ENCODE results near the gene THTPA.

DNA sequence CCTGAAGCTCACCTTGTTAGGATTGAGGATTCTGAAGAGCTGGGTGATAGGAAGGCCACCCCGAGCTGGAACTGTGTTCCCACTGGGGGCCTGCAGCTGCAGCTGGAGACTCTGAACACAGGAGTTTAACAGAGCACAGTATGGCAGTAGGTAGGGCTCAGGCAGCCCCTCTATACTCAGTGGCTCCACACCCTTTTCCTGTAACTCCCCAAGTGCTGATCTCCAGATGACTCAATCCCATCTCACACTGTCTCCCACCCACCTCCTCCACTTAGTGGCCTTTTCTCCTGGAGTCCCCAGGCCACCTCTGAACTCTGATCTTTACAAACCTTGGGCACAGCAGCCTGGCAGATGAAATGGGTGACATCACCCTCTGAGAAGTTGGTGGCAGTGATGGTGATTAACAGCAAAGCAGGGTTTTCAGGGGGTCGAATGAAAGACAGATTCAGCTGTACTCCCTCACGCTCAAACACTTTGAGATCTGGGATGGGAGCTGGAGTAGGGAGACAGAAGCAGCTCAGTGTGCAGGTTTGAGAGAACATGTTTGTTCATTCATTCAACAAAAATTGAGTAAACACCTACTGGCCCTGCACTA, 4.0 kb downstream of the THTPA start:
- TF ChIP-seq, protein P1, sequence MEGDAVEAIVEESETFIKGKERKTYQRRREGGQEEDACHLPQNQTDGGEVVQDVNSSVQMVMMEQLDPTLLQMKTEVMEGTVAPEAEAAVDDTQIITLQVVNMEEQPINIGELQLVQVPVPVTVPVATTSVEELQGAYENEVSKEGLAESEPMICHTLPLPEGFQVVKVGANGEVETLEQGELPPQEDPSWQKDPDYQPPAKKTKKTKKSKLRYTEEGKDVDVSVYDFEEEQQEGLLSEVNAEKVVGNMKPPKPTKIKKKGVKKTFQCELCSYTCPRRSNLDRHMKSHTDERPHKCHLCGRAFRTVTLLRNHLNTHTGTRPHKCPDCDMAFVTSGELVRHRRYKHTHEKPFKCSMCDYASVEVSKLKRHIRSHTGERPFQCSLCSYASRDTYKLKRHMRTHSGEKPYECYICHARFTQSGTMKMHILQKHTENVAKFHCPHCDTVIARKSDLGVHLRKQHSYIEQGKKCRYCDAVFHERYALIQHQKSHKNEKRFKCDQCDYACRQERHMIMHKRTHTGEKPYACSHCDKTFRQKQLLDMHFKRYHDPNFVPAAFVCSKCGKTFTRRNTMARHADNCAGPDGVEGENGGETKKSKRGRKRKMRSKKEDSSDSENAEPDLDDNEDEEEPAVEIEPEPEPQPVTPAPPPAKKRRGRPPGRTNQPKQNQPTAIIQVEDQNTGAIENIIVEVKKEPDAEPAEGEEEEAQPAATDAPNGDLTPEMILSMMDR (IDR thresholded peaks at IDR 0.05), result no peak
- no peak for TF ChIP-seq POLR2A (IDR thresholded peaks at IDR 0.05)
